ENCODE measurements around the gene ATP6V0A4.
"Not testable (repeated sequence)": the region's sequence is repeated elsewhere in the genome, so short reads cannot be mapped to it uniquely, and the experiment has no call there.

The ATP6V0A4 gene

DNA sequence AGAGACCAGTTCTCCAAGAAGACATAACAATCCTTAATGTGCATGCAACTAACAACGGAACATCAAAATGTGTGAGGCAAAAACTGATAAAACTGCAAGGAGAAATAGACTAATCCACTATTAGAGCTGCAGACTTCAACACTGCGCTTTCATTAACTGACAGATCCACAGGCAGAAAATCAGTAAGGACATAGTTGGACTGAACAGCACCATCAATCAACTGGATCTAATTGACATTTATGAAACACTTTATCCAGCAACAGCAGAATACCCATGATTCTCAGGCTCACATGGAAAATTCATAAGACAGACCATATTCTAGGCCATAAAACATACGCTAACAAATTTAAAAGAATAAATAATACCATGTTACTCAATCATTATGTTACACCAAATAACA is 21.6 kb upstream of the ATP6V0A4 start:
- no peak overlapping the region for H3K27ac Mint-ChIP-seq
- no peak for ATAC-seq
- no peak for DNase-seq

DNA sequence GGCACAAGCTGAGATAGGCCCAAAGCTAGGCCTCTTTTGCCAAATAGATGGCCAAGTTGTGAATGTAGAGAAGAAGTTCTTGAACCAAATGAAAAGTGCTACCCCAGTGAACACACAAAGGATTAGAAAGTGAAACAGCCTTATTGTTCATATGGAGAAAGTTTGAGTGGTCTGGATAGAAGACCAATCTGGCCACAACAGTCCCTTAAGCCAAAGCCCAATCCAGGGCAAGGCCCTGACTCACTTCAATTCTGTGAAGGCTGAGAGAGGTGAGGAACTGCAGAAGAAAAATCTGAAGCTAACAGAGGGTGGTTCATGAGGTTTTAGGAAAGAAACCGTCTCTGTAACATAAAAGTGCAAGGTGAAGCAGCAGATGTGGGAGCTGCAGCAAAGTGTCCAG is 18.7 kb upstream of the ATP6V0A4 start:
- peaks cover 22% of the 10 kb centered on the region for H3K4me1 Mint-ChIP-seq
- no peaks in the 10 kb centered on the region for H3K27me3 Mint-ChIP-seq
- ATAC-seq (peak; percentile 71), DNase-seq (peak in 1 of 2 donors; percentile 13)
- H3K27ac Mint-ChIP-seq, result no peak overlapping the region
- no peaks in the 10 kb centered on the region for H3K9me3 Mint-ChIP-seq
- H3K4me3 Mint-ChIP-seq, result no peak overlapping the region

More for the DNA sequence above, 21.6 kb upstream of the ATP6V0A4 start:
- no peaks in the 10 kb centered on the region for H3K27me3 Mint-ChIP-seq
- H3K4me1 Mint-ChIP-seq, result peaks cover 14% of the 10 kb centered on the region
- no peak overlapping the region for H3K4me3 Mint-ChIP-seq
- H3K9me3 Mint-ChIP-seq, result no peaks in the 10 kb centered on the region

DNA sequence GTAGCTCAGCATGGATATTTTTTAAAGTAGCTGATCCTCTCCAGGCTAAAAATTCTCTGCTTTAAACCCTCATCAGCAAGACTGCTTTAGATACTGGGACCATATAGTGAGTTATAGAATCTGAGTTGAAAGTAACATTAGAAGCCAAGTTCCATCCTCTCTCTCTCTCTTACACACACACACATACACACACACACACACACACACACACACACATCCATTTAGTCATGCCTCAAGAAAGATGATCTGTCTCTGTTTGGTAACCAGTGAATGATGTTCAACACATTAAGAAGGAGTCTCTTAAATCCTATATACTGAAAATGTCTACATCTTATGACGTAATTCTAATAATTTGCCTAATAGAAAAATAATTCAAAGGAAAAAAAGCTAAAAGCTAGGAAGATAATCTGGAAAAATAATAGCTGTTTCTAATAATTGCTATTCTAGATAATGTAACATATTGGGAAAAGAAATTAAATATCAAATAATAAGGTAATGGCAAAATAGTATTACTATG is 16.9 kb upstream of the ATP6V0A4 start:
- DNase-seq, result no peak
- Mint-ChIP-seq H3K9me3 (no peaks in the 10 kb centered on the region), H3K27me3 (no peaks in the 10 kb centered on the region), H3K4me1 (peaks cover 22% of the 10 kb centered on the region), H3K4me3 (no peak overlapping the region), H3K27ac (peak overlapping the region in 1 of 2 donors; percentile 23)
- no peak for ATAC-seq

DNA sequence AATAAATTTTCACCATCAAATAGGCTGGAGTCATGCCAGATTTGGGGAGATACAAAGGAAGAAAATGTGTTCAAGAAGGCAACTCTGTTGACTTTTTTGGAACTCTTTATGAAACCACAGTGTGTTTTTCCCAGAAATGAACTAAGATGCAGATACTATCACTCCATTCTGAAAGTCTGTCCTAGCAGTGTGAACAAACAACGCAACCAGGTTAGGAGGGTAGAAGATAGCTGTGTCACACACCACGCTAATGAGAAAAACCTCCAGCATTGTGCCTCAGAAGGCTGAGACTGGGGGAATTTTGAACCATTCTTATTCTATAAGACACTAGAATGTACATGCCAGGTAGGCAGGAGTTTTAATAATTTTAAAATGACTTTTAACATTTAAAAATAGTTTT is 15.9 kb upstream of the ATP6V0A4 start:
- DNase-seq (no peak), ATAC-seq (peak; percentile 66)
- H3K4me1 Mint-ChIP-seq, result peaks cover 22% of the 10 kb centered on the region
- no peak overlapping the region for H3K4me3 Mint-ChIP-seq
- peaks cover 0 to under 1% of the 10 kb centered on the region in 2 donors for H3K9me3 Mint-ChIP-seq
- H3K27ac Mint-ChIP-seq, result no peak overlapping the region
- no peaks in the 10 kb centered on the region for H3K27me3 Mint-ChIP-seq

DNA sequence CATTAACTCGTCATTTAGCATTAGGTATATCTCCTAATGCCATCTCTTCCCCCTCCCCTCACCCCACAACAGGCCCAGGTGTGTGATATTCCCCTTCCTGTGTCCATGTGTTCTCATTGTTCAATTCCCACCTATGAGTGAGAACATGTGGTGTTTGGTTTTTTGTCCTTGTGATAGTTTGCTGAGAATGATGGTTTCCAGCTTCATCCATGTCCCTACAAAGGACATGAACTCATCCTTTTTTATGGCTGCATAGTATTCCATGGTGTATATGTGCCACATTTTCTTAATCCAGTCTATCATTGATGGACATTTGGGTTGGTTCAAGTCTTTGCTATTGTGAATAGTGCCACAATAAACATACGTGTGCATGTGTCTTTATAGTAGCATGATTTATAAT is 13.3 kb upstream of the ATP6V0A4 start:
- not testable (repeated sequence) for H3K27ac Mint-ChIP-seq, DNase-seq, H3K4me3 Mint-ChIP-seq, ATAC-seq, H3K27me3 Mint-ChIP-seq, H3K9me3 Mint-ChIP-seq
- peaks cover 15% of the 10 kb centered on the region for H3K4me1 Mint-ChIP-seq

DNA sequence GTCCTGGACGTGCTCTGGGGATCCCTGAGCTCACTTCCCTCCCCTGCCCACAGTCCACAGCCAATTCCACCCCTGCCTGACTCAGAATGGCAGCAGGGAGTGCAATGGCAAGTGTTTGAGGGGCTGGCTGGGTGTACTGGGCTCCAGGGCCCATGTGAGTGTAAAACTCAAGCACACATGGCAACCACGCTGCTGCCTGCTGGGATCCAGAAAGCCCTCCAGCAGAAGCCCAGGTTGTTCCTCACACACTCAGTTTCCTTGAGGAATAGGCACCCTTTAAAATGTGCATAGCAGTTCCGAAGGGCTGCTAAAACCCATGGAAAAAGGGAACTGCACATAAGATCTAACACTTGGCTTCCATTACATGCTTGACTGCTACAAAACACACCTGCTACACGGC is 11.3 kb upstream of the ATP6V0A4 start:
- ATAC-seq (no peak), DNase-seq (no peak)
- H3K4me1 Mint-ChIP-seq, result peaks cover 6% of the 10 kb centered on the region
- H3K4me3 Mint-ChIP-seq, result no peak overlapping the region
- H3K9me3 Mint-ChIP-seq, result peaks cover 0 to 3% of the 10 kb centered on the region in 2 donors
- H3K27ac Mint-ChIP-seq, result no peak overlapping the region
- no peaks in the 10 kb centered on the region for H3K27me3 Mint-ChIP-seq

DNA sequence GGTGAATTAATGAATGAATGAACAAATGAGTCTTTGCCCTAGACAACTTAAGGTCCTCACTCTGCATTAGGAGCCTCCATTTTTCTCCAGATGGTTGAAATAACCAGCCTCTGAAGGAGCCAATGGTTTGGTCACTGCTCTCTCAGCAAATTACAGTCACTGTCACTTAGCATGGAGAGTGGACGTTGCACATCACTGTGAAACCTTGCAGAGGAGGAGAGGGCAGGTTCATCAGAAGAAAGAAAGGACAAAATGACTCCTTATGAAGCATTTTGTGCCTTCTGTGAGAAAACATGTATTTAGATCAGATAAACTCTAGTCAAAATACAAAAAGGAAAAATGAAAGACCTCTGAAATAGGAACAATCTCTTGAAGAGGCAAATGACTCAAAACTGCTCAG is 6.6 kb upstream of the ATP6V0A4 start:
- Mint-ChIP-seq H3K4me1 (no peaks in the 10 kb centered on the region), H3K9me3 (peaks cover 0 to 3% of the 10 kb centered on the region in 2 donors), H3K27me3 (no peaks in the 10 kb centered on the region), H3K27ac (no peak overlapping the region), H3K4me3 (no peak overlapping the region)
- no peak for ATAC-seq
- no peak for DNase-seq

DNA sequence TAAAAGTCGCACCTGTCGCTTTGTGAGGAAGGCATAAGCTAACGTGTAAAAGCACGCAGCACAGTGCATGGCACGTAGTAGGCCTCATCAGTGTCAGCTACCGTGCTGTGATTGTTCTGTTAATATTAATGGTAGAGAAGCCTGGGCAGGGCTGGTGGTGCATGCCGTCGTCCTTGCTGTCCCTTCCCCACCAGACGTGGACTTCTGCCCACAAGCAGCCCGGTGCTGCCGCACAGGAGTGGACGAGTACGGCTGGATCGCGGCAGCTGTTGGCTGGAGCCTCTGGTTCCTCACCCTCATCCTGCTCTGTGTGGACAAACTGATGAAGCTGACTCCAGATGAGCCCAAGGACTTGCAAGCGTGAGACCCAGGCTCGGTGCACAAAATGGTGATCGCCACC is 4.7 kb upstream of the ATP6V0A4 start:
- no peak overlapping the region for H3K27ac Mint-ChIP-seq
- no peak overlapping the region for H3K4me3 Mint-ChIP-seq
- H3K4me1 Mint-ChIP-seq, result peaks cover 4% of the 10 kb centered on the region
- H3K9me3 Mint-ChIP-seq, result no peaks in the 10 kb centered on the region
- DNase-seq, result no peak
- ATAC-seq, result no peak
- no peaks in the 10 kb centered on the region for H3K27me3 Mint-ChIP-seq

DNA sequence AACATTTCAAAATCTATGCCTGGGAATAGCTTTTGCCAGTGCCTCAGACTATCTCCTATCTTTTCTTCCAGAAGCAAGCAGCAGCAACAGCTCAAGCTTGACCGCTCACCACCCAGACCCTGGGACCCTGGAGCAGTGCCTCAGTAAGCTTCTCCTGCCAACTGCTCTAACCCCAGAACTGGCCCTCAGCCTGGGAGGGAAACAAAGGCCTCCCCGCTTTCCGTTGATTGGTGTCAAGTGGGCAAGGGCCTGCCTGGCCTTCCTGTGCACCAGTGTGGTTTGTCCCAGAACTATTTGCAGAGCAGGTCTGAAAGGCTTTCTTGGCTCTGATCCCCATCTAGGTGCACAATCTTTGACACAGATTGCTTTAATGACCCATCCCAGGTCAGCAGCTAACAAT is 3.3 kb upstream of the ATP6V0A4 start:
- no peak overlapping the region for H3K4me3 Mint-ChIP-seq
- peaks cover 8% of the 10 kb centered on the region for H3K4me1 Mint-ChIP-seq
- ATAC-seq (no peak), DNase-seq (no peak)
- H3K9me3 Mint-ChIP-seq, result no peaks in the 10 kb centered on the region
- peak overlapping the region in 1 of 2 donors; percentile 16 for H3K27ac Mint-ChIP-seq
- H3K27me3 Mint-ChIP-seq, result no peaks in the 10 kb centered on the region

DNA sequence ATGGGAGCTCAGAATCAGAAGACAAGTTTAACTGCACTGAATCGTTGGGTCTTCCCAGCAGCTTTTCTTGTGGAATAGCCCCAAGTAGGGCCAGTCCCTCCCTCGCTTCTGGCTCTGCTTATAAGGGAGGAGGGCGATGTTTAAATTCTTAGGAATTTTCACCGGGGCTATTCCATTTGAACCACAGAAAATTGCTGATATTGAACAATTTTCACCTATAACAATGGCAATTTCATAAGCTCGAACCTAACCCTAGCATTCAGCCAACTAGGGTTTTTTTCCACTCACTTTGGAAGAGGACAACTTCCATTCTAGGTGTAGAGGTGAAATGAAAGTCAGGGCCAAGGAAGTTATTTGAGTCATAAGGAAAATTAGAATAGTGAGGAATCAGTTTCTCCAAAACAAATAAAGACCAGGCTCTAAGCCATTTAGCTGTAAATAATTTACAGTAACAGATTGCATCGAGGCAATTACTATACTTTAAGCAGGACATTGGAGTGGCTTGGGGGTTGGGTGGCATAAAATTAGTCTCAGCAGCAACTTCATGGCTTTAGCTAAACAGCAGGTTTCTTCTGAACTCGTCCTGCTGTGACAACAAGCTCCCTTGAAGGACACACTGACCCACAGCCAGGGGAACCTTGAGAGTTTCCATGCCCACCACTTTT is 1.5 kb upstream of the ATP6V0A4 start:
- H3K27me3 Mint-ChIP-seq, result no peaks in the 10 kb centered on the region
- no peak overlapping the region for H3K4me3 Mint-ChIP-seq
- peaks cover 8% of the 10 kb centered on the region for H3K4me1 Mint-ChIP-seq

DNA sequence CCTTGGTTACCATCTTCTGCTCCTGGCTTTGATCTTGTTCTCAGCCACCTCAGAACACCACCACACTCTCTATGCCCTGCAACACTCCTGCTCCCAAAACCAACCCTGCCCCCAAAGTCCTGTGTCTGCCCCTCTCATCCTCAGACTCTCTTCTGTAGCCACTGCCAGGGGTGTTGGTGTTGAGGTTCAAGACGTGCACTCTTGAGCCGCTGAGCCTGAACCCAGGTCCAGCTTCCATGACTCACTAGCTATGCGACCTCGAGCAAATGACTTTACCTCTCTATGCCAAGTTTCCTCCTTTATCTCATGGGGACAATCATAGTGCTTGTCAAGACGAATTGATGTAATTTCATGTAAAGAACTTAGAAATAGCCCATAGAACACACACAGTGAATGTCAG is 840 bp upstream of the ATP6V0A4 start:
- Mint-ChIP-seq H3K27ac (no peak overlapping the region), H3K4me1 (peaks cover 8% of the 10 kb centered on the region), H3K27me3 (no peaks in the 10 kb centered on the region)

More for the DNA sequence above, 1.5 kb upstream of the ATP6V0A4 start:
- DNase-seq (no peak), ATAC-seq (no peak)
- no peaks in the 10 kb centered on the region for H3K9me3 Mint-ChIP-seq
- no peak overlapping the region for H3K27ac Mint-ChIP-seq

DNA sequence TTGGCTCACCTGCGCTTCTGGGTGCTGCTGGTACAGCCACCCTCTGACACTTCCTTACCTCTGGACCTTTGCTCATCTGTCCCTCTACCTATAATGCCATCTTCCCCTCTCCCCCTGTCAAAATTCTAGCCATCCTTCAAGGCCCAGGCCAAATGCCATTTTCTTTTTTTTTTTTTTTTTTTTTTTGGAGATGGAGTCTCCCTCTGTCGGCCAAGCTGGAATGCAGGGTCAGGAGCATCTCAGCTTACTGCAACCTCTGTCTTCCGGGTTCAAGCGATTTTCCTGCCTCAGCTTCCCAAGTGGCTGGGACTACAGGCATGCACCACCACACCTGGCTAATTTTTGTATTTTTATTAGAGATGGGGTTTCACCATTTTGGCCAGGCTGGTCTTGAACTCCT is 950 bp downstream of the ATP6V0A4 start:
- H3K27me3 Mint-ChIP-seq, ATAC-seq, H3K9me3 Mint-ChIP-seq, H3K4me1 Mint-ChIP-seq, DNase-seq, H3K4me3 Mint-ChIP-seq, H3K27ac Mint-ChIP-seq: not testable (repeated sequence)

More for the DNA sequence above, 840 bp upstream of the ATP6V0A4 start:
- no peak overlapping the region for H3K4me3 Mint-ChIP-seq
- no peak for DNase-seq
- no peaks in the 10 kb centered on the region for H3K9me3 Mint-ChIP-seq
- no peak for ATAC-seq

DNA sequence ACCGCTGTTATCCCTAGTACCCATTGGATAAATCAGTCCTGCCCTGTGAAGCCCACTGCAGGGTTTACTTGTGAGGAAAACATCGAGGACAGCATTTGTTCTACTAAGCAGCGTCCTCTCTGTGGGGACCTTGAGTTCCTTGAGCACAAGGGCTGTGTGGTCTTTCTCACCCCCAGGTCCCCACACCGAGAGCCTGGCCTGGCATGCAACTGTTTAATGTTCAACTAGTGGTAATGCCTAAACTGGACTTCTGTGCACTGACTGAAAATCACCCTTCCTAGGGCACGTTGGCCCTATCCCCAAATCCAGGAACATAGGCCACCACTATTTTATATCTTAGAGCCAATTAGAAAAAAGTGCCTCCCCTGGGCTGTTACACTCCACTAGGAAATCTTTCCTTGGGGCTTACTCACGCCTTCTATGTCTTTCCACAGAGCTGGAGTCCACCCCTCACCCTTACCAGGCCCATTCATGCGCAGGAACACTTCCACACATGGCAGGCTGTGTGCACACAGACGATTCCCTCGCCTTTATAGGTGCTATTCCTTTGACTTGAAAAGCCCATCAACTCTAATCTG is 1.9 kb downstream of the ATP6V0A4 start:
- Mint-ChIP-seq H3K27ac (peak overlapping the region in 1 of 2 donors; percentile 49), H3K4me1 (peaks cover 8% of the 10 kb centered on the region), H3K4me3 (no peak overlapping the region), H3K27me3 (no peaks in the 10 kb centered on the region), H3K9me3 (no peaks in the 10 kb centered on the region)
- ATAC-seq (no peak), DNase-seq (no peak)

DNA sequence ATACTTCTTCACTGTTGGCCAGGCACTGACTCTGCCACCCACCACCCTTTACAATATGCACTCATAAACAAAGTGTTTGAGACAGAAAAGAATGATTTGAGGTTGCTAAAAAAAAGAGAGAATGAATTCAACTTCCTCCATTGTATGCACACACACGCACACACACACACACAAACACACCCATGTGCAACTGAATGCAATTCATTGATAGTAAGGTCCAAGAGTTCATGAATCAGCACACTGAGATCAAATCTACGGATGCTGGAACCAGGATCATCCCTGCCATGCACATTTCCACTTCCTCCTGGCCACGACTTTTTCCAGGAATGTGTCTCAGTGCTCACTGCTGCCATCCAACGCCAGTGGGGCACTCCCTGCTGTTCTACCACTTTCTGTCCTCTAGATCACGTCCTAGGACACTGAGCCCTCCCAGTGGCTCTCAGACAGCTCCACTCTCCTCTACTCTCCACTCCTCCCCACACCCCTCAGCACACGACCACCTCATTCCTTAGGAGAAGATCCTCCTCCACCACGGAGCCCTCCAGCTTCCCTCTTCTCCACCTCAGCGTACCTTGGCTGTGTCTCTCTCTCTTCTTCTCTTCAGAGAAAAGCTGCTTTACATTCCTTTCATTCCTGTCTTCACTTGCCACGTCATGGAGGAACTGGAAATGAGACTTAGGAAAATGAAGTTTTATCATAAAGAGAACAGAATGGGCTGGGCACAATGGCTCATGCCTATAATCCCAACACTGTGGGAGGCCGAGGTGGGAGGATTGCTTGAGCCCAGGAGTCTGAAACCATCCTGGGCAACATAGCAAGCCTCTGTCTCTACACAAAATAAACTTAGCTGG is 12.2 kb downstream of the ATP6V0A4 start:
- peak overlapping the region in 1 of 2 donors; percentile 37 for H3K27ac Mint-ChIP-seq
- peaks cover 16 to 26% of the 10 kb centered on the region in 2 donors for H3K9me3 Mint-ChIP-seq
- H3K4me3 Mint-ChIP-seq, result no peak overlapping the region
- DNase-seq (no peak), ATAC-seq (no peak)
- no peaks in the 10 kb centered on the region for H3K4me1 Mint-ChIP-seq
- no peaks in the 10 kb centered on the region for H3K27me3 Mint-ChIP-seq

DNA sequence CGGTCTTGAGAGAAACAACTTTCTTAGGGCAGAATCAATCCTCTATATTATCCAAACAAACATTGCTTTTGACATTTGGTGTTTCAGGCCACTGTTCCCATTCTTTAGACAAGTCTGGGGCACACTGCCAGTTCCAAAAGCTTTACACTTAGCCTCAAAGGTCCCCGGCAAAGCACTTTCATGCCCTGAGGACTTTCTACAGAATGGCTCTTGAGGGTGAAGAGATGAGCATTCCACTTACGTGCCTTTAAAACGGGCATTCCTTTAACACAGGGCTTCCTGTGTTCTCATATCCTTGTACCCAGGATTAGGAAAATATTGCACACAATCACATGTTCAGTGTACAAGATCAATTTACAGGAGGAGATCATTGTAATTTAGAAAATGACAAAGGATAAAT is 13.3 kb downstream of the ATP6V0A4 start:
- DNase-seq (no peak), ATAC-seq (no peak)
- no peak overlapping the region for H3K4me3 Mint-ChIP-seq
- H3K9me3 Mint-ChIP-seq, result peaks cover 16 to 26% of the 10 kb centered on the region in 2 donors
- no peak overlapping the region for H3K27ac Mint-ChIP-seq
- no peaks in the 10 kb centered on the region for H3K27me3 Mint-ChIP-seq
- H3K4me1 Mint-ChIP-seq, result no peaks in the 10 kb centered on the region

DNA sequence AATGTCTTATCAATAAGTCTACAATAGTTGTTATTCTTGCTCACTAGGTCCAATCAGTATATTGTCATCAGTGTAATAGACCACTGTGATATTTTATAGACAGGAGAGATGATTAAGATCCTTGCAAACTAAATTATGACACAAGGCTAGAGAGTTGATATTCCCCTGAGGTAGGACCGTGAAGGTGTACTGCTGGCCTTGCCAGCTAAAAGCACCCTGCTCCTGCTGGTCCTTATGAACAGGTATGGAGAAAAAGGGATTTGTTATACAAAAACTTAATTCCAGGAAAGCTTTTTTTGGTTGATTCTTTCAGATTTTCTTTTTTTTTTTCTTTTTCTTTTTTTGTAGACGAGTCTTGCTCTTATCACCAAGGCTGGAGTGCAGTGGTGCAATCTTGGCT is 17.0 kb downstream of the ATP6V0A4 start:
- H3K4me3 Mint-ChIP-seq, result no peak overlapping the region
- H3K4me1 Mint-ChIP-seq, result no peaks in the 10 kb centered on the region
- no peaks in the 10 kb centered on the region for H3K27me3 Mint-ChIP-seq
- H3K9me3 Mint-ChIP-seq, result peaks cover 5 to 8% of the 10 kb centered on the region in 2 donors
- no peak for ATAC-seq
- no peak overlapping the region for H3K27ac Mint-ChIP-seq
- DNase-seq, result no peak

Measured in stimulated activated naive CD8-positive, alpha-beta T cell treated with anti-CD3 and anti-CD28 coated beads, Interleukin-15, amount 100 ng/mL, for 72 hours (primary cell).